ENCODE data around the gene CFAP119.

Gene CFAP119

DNA sequence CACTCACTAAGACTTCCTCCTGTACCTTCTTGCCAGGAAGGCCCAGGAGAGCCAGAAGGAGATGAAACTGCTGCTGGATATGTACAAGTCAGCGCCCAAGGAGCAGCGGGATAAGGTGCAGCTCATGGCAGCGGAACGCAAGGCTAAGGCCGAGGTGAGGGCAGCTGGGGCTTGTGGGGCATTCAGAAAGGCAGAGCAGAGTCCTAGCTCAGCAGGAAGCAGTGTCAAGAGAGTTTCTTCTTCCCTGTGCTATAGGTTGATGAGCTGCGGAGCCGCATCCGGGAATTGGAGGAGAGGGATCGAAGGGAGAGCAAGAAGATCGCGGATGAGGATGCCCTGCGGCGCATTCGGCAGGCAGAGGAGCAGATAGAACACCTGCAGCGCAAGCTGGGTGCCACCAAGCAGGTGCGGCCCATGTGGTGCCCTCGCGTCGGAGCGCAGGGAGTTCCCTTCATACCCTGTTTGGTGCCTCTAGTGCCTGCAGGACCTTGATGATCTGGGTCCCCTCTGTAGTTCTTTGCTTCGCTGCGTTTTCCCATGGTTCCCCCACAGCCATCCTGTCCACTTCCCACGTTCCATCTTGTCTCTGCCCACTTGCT lies 6.8 kb upstream of the CFAP119 start:
- no peak overlapping the region for H2AFZ ChIP-seq (ENCODE audit: low read length)
- no peaks in the 10 kb centered on the region for H3K9me2 ChIP-seq (ENCODE audit: low read depth, low read length)
- H3K4me1 ChIP-seq (ENCODE audit: insufficient read depth, low read length, severe bottlenecking), result peaks cover 5% of the 10 kb centered on the region
- H3K27me3 ChIP-seq (ENCODE audit: insufficient read depth, low read length), result no peaks in the 10 kb centered on the region
- H3K4me3 ChIP-seq (ENCODE audit: low read depth, low read length, poor library complexity, severe bottlenecking), result no peak overlapping the region
- peaks cover 96% of the 10 kb centered on the region for H3K36me3 ChIP-seq (ENCODE audit: insufficient read depth, low read length)
- H3K9me3 ChIP-seq (ENCODE audit: low read length), result no peaks in the 10 kb centered on the region
- no peak overlapping the region for H3K4me2 ChIP-seq (ENCODE audit: low read length)
- H3K79me2 ChIP-seq (ENCODE audit: insufficient read depth, low read length), result no peaks in the 10 kb centered on the region
- no peak overlapping the region for H3K27ac ChIP-seq (ENCODE audit: low read depth, low read length, poor library complexity, severe bottlenecking)
- no peaks in the 10 kb centered on the region for H3F3A ChIP-seq (ENCODE audit: insufficient read depth, low read length)
- H3K9ac ChIP-seq (ENCODE audit: low read length), result no peak overlapping the region
- H4K20me1 ChIP-seq (ENCODE audit: insufficient read depth, low read length), result no peaks in the 10 kb centered on the region
- no peak for TF ChIP-seq EZH2 (IDR thresholded peaks at IDR 0.05; ENCODE audit: borderline replicate concordance, low read length)
- no peak for TF ChIP-seq CTCF (IDR thresholded peaks at IDR 0.05; ENCODE audit: low read length)

- H3K36me3 ChIP-seq (ENCODE audit: insufficient read depth, low read length), result peaks cover 96% of the 10 kb centered on the region
- no peaks in the 10 kb centered on the region; the same call in 1 of the 2 replicates for H3K79me2 ChIP-seq (ENCODE audit: insufficient read depth, low read length)
- no peak overlapping the region for H3K27ac ChIP-seq (ENCODE audit: low read depth, low read length, poor library complexity, severe bottlenecking)
- H3K4me2 ChIP-seq (ENCODE audit: low read length), result no peak overlapping the region
- H2AFZ ChIP-seq (ENCODE audit: low read length), result no peak overlapping the region
- H3K4me3 ChIP-seq (ENCODE audit: low read depth, low read length, poor library complexity, severe bottlenecking), result no peak overlapping the region
- no peaks in the 10 kb centered on the region for H3K9me3 ChIP-seq (ENCODE audit: low read length)
- peaks cover 12% of the 10 kb centered on the region for H3K4me1 ChIP-seq (ENCODE audit: insufficient read depth, low read length, severe bottlenecking)
- no peaks in the 10 kb centered on the region for H3F3A ChIP-seq (ENCODE audit: insufficient read depth, low read length)
- H3K27me3 ChIP-seq (ENCODE audit: insufficient read depth, low read length), result no peaks in the 10 kb centered on the region
- TF ChIP-seq EZH2 (IDR thresholded peaks at IDR 0.05; ENCODE audit: borderline replicate concordance, low read length) (no peak), CTCF (IDR thresholded peaks at IDR 0.05; ENCODE audit: low read length) (no peak)
- no peak overlapping the region for H3K9ac ChIP-seq (ENCODE audit: low read length)
- H4K20me1 ChIP-seq (ENCODE audit: insufficient read depth, low read length), result no peaks in the 10 kb centered on the region
- H3K9me2 ChIP-seq (ENCODE audit: low read depth, low read length), result no peaks in the 10 kb centered on the region
These were observed 6.1 kb upstream of the CFAP119 start for GRCh38 chr16:30767767-30768465.

DNA sequence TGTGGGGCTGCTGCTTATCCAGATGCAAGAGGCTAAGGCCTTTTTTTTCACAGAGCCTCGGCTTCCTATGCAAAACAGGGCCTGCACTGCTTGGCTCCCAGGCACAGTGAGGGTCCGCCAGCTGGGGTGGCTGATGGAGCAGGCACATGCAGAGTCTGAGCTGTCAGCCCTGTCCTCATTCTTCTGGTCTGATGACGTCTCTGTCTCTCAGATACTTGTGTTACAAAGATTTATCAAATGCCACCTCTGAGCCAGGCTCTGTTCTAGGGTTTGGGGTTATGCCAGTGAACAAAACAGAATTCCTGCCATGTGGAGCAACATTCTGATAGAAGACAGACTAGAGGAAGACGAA lies 5.0 kb upstream of the CFAP119 start:
- Histone ChIP-seq H3K27ac (ENCODE audit: low read depth, low read length, poor library complexity, severe bottlenecking) (no peak overlapping the region), H3K27me3 (ENCODE audit: insufficient read depth, low read length) (no peaks in the 10 kb centered on the region), H3K4me2 (ENCODE audit: low read length) (no peak overlapping the region), H3K4me3 (ENCODE audit: low read depth, low read length, poor library complexity, severe bottlenecking) (no peak overlapping the region), H3K4me1 (ENCODE audit: insufficient read depth, low read length, severe bottlenecking) (peaks cover 17% of the 10 kb centered on the region), H2AFZ (ENCODE audit: low read length) (no peak overlapping the region), H3K79me2 (ENCODE audit: insufficient read depth, low read length) (no peaks in the 10 kb centered on the region; the same call in 1 of the 2 replicates), H3K36me3 (ENCODE audit: insufficient read depth, low read length) (peaks cover 87% of the 10 kb centered on the region), H3F3A (ENCODE audit: insufficient read depth, low read length) (no peaks in the 10 kb centered on the region), H3K9ac (ENCODE audit: low read length) (no peak overlapping the region), H3K9me3 (ENCODE audit: low read length) (no peaks in the 10 kb centered on the region), H3K9me2 (ENCODE audit: low read depth, low read length) (no peaks in the 10 kb centered on the region), H4K20me1 (ENCODE audit: insufficient read depth, low read length) (no peaks in the 10 kb centered on the region)
- no peak for TF ChIP-seq EZH2 (IDR thresholded peaks at IDR 0.05; ENCODE audit: borderline replicate concordance, low read length)
- no peak for TF ChIP-seq CTCF (IDR thresholded peaks at IDR 0.05; ENCODE audit: low read length)

Data from OCI-LY1 (cell line).